Superior temporal gyrus (tissue), 1 donor: ENCODE data around the gene SETX.
A peak's percentile ranks its signal among the peaks of the same experiment; 100 is the strongest.

Source experiments
- DNase-seq: peaks from one replicate; pipeline ENCODE4 v3.0.0-alpha.2; 2016; ENCODE audit errors: extremely low spot score

The SETX gene

GRCh38 chr9:132239999-132240840 lies 114.6 kb downstream of the SETX start:
- no peak for DNase-seq

GRCh38 chr9:132239518-132239917 lies 115.3 kb downstream of the SETX start:
- no peak for DNase-seq

GRCh38 chr9:132238992-132239391 lies 115.8 kb downstream of the SETX start:
- no peak for DNase-seq

GRCh38 chr9:132238026-132238972 lies 116.5 kb downstream of the SETX start:
- DNase-seq, result no peak

- DNase-seq, result no peak
Measured at GRCh38 chr9:132237481-132237880, 117.3 kb downstream of the SETX start.

GRCh38 chr9:132236662-132237311 lies 118.0 kb downstream of the SETX start:
- no peak for DNase-seq

- peak; percentile 93 for DNase-seq
Measured at GRCh38 chr9:132235894-132236661, 118.7 kb downstream of the SETX start.

GRCh38 chr9:132235125-132235524 lies 119.7 kb downstream of the SETX start:
- no peak for DNase-seq

GRCh38 chr9:132234535-132234934 lies 120.3 kb downstream of the SETX start:
- no peak for DNase-seq

- no peak for DNase-seq
Measured at GRCh38 chr9:132233138-132233537, 121.6 kb downstream of the SETX start.

GRCh38 chr9:132232522-132232921 lies 122.3 kb downstream of the SETX start:
- DNase-seq, result no peak

- DNase-seq, result no peak
Measured at GRCh38 chr9:132231019-132231701, 123.6 kb downstream of the SETX start.

- DNase-seq, result no peak
Measured at GRCh38 chr9:132230605-132231004, 124.2 kb downstream of the SETX start.

GRCh38 chr9:132228062-132228461 lies 126.7 kb downstream of the SETX start:
- DNase-seq, result no peak

GRCh38 chr9:132226571-132227430 lies 128.0 kb downstream of the SETX start:
- DNase-seq, result no peak

GRCh38 chr9:132224645-132225044 lies 130.1 kb downstream of the SETX start:
- no peak for DNase-seq

- DNase-seq, result no peak
Measured at GRCh38 chr9:132221941-132222340, 132.8 kb downstream of the SETX start.

- DNase-seq, result no peak
Measured at GRCh38 chr9:132218208-132218607, 136.6 kb downstream of the SETX start.

GRCh38 chr9:132216861-132217619 lies 137.7 kb downstream of the SETX start:
- no peak for DNase-seq
